HG02885 (cell line): ENCODE results near the gene DNAH8.
"Not testable (repeated sequence)": the region's sequence is repeated elsewhere in the genome, so short reads cannot be mapped to it uniquely, and the experiment has no call there.

Experiments used
- ATAC-seq: cut with Tn5 transposase; IDR thresholded peaks from one replicate; pipeline ENCODE4 v1.9.1; 2021; ENCODE audit warnings: mild to moderate bottlenecking; ENCODE audit not compliant: unreplicated experiment, poor library complexity

The DNAH8 gene

DNA sequence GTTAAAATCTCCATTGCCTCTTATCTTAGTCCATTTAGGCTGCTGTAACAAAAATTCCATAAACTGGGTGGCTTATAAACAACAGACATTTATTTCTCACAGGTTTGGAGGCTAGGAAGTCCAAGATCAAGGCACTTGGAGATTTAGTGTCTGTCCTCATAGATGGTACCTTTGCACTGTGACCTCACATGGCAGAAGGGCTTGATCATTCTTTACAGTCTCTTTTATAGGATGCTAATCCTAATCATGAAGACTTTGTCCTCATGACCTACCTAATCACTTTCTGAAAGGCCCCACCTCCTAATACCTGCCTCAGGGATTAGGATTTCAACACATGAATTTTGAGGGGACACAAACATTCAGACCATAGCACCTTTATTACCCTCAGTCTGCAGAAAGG is 18.8 kb upstream of the DNAH8 start:
- no peak for ATAC-seq

DNA sequence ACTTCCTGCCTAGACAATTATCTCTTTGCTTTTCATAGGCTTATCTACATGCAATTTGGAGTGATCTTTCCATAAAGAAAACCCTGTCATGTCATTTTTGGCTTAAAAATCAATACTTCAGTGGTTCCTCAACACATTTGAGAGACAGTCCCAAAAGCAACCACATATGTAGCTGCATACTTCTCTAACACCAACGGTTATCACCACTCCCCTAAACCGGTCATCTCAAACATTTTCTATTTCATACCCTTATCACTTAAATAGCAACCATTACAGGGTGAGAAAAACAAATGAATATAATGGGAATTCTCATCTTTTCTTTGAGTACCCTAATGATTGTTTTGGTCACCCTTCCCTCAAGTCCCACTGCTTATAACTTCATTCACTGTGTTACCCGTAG is 17.3 kb upstream of the DNAH8 start:
- ATAC-seq: no peak

DNA sequence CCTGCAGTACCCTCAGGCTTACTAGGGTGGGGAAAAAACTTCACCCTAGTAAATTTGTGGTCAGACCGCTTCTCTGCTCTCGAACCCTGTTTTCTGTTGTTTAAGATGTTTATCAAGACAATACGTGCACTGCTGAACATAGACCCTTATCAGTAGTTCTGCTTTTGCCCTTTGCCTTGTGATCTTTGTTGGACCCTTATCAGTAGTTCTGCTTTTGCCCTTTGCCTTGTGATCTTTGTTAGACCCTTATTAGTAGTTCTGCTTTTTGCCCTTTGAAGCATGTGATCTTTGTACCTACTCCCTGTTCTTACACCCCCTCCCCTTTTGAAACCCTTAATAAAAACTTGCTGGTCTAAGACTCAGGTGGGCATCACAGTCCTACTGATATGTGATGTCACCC is 15.4 kb upstream of the DNAH8 start:
- ATAC-seq: not testable (repeated sequence)

DNA sequence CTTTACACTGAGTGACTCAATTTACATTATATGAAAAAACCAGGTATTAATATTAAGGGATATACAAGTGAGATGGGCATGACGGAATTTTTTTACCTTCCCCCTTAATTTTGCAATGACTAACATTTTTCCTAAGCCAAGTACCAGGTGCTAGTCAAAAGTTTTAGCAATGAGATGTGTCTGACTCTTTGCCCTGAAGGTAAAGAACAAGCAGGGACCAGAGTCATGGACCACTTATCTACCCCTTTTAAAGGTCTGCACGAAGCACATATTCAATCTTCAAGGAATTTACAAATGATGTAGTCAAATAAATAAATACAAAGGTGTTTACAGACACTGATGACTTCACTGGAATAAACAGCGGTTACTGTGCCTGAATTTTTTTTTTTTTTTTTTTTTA is 13.6 kb upstream of the DNAH8 start:
- no peak for ATAC-seq

DNA sequence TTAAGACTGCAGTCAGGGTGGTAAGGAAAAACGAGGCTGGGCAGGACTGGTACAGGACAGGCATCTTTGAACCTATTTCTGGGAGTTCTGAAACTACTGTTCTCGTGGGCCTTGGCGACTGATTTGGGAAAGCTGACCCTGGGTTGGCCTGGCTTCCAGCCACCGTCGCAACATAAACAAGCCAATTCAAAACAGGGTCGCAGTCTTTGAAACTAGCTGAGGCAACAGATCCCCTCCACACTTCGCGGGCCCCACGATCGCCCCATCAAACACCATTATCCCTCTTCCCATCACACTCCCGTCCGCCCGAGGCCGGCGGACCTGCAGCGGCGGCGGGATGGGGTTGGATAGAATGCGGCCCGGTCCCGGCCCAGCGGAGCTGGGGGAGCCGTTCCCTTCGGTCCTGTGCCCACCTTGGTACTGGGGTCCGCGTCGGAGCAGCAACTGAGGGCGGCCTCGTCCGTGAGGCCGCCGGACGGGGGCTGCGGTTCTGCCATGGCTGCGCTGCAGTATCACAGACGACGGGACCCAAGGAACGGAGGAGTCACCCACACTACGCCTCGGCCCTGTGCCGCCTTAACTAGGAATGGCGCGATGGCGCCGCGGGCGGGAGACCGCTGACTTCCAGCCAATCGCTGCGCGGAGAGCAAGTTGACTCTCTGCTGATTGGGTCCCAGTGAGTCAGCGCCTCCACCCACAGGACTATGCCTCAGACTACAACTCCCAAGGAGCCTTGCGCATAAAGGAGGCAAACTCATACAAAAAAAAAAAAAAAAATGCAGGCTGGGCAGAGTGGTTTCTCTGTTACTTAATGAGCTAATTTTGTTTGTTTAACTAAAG is 12.3 kb upstream of the DNAH8 start, which contains the start of gene GLO1:
TSS of gene GLO1 (minus strand) at position 588 of the 840 bp plus-strand sequence. CDS start at position 497, 91 bp downstream.
- ATAC-seq: peak; percentile 100

DNA sequence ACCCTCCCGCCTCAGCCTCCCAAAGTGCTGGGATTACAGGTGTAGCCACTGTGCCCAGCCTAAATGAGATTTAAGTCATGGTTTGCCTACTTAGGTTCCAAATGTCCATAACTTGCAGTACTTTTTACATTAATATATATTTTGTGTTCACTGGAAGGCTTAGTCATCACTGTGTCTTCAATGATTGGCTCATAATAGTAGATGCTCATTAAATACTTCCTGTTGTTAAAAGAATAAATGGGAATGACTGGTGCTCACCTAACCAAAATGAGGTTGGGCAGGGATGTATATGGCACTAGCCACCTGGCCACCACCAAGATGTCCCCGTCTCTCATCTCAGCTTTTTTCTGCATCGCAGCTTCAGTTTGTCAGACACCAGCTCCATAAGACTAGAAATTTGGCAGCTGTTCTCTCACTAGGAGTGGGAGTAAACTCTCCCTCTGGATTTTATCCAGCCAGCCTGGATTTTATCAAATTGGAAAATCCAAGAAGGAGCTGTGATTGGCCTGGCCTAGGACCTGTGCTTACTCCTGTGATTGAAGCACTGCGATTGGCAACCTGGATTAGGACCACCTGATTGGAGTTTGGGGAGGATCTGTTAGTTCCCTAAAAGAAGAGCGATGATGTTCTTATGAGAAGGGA is 11.0 kb upstream of the DNAH8 start:
- ATAC-seq: no peak

DNA sequence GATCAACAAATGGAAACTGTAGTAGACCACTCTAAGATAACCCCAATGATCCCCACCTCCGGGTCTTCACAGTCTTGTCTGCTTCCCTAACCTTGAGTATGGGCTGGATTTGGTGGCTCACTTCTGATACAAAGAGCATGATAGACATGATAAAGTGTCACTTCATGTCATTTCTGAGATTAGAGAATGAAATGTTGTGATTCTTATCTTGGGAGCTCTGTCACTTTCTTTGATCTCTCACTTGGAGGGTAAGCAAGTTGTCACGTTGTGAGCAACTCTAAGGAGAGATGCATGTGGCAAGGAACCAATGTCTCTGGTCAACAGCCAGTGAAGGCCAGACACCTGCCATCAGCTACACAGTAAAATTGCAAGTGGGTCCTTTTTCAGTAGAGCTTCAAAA is 9.2 kb upstream of the DNAH8 start:
- ATAC-seq: no peak

DNA sequence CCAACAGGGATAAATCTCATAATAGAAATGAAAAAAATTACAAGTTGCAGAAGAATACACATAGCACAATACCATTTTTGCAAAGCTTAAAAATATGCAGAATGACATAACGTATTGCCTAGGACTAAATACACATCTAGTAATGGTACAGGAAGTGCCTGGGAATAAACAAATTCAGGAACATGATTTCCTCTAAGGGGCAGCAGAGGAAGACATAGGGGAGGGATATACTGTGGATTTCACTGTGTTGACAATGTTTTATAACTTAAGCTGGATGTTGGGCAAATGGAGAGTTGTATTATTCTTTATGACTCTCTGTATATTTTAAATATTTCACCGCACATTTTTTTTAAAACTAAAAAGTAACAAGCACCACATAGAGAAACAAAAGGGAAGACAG is 6.6 kb upstream of the DNAH8 start:
- no peak for ATAC-seq

DNA sequence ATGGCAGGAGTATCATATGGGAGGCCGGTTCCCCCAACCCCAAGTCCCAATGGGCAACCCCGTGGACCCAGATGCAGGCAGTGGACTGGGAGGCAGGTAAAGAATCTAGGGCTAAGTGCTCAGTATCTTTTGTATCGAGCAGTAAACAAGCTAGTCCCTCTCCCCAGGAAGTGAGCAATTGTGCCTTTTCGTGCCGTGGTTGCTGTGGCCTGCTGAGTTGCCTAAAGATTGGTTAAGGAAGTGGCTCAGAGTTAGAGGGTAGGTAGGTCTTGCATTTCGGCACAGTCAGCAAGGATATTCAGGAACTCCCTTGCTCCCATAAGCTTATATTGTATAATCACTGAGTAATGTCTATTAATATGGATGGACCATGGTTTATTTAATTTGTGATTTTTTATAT is 1.3 kb upstream of the DNAH8 start:
- ATAC-seq: no peak

DNA sequence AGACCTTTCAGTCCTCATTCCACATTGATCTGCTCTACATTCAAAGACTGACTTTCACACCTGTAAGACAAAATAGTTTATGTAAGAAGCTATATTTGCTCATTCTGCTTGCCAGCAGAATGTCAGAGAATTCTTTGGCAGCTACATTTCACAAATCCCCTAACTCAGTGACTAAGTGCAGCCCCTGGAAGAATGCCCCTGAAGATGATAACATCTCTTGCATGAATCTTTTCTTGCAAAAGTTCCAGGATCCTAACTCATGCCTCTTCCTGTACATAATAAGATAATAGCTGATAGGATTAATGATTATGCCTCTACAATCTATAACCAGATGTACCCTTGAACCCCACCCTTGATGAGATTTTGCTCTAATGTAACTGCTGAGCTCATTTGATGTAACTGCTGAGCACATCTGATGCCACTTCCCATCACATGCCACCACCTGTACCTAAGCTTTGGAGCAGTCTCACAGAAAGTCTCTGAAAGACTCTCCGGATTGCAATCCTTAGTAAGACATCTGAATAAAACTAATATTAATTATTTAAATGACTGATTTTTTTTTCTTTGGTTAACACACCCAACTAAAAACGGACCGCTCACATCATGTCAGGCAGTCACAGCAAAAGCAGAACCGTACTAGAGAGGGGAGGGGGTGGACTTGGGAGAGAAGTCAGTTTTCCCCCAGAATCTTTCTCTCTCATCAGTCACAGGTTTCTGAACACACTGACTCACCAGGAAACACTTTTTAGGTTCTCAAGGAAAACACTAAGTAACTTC is 684 bp upstream of the DNAH8 start:
- ATAC-seq: no peak

DNA sequence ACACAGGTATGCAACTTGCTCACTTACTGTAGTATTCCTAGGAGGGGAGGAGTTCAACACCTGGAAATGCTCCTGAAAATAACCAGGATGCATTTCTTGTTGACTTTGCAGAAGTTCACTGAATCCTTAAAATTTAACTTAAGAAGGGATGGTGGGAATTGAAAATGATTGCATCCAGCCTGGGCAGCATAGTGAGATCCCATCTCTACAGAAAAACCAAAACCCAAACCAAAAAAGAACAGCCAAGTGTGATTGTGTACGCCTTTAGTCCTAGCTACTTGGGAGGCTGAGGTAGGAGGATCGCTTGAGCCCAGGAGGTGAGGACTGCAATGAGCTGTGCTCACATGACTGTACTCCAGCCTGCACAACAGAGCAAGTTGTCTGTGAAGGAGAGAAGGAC is 1.7 kb downstream of the DNAH8 start:
- ATAC-seq: no peak

DNA sequence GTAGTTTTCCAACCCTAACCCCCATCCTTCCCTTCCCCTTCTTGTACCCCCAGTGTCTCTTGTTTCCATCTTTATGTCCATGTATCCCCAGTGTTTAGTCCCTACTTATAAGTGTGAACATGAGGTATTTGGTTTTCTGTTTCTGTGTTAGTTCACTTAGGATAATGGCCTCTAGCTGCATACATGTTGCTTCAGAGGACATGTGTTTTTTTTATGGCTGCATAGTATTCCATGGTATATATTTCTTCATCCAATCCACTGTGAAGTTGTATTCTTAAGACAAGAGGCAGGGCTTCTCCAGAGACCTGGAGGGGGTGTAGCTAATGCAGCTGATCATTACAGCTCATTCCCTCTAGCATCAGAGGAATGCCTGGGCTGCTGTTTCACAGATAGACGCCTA is 4.2 kb downstream of the DNAH8 start:
- no peak for ATAC-seq

DNA sequence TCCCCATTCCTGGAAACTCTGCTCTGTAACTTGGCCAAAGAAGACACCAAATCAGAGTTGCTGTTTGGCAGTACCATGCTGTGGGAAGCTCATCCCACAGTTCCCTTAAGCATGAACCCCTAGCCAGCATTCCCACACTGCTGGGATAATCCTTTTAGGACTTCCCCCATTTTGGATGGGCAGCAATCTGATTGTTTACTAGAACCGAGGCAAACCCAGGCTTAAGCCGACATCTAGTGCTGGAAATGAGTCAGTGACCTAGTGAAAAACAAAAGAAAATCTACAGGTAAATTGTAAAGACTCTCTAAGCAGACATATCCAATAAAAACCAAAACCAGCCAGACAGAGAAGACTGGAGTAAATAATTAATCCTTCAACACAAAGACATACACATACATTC is 5.2 kb downstream of the DNAH8 start:
- no peak for ATAC-seq

DNA sequence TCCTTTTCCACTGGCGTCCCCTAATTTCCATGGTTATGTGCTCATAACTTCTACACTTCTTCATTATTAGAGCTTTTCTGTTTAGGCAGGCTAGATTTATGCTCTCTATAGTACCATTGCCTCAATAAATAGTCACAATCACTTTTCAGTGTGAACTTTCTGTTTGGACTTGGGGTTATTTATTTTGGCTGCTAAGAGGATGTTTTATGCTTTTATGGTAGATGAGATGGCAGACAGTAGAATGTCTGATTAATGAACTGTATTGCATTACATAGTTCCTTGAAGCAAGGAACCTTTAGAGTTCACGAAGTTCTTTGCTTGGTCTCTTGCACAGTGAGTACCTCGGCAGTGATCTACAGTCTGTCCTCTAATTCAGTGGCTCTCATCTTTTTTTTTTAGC is 6.9 kb downstream of the DNAH8 start:
- no peak for ATAC-seq

DNA sequence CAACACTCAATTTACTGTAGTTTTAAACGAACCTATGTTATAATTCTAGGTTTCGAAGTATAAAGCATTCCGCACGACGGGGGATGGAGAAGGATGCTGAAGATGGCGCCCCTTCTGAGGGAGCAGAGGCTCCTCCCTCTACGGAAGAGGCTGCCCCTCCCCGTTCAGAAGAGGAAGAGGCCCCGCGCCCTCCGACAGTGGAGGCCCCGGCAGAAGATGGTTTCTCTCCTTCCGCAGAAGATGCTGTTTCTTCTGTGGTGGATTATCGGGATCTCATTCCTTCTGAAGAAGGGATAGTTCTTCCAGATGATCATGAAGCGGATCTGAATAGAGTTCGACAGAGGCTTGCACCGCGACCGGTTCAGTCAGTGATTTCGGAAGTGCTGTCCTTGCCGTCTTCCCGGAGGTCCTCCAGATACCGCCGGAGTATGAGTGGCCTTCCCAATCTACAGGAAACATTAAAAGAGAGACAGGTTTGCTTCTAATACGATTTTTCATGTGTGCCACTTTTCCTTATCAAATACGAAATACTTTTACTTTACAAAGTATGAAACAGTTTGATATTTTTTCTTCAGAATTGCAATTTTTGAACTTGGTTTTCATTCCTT is 7.7 kb downstream of the DNAH8 start:
- ATAC-seq: no peak

DNA sequence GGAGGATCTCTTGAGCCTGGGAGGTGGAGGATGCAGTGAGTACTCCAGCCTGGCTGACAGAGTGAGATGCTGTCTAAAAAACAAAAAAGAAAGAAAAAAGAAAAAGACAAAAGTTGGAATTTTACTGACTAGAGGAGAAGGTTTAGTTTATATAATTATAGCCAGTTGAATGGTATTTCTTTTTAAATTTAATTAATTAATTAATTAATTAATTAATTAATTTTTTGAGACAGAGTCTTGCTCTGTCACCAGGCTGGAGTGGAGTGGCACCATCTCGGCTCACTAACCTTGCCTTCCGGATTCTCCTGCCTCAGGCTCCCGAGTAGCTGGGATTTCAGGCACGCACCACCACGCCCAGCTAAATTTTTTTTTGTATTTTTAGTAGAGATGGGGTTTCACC is 8.7 kb downstream of the DNAH8 start:
- ATAC-seq: no peak

DNA sequence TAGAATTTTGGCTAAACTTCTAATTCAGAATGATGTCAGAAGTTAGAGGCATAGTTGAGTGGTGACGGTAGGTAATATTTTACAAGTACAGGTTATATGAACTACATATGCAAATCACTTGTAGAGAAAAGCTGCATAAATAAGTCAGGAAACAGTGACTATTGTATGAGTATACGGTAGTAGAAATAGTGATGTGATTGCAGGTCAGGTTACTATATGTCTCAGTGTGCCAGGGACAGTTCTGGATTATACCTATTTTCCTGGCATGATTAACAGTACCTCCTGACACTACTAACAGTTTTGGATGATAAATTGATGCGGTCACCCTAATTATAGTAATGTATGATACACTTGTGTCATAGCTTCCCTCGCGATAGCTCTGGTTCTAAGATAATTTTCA is 9.2 kb downstream of the DNAH8 start:
- no peak for ATAC-seq

DNA sequence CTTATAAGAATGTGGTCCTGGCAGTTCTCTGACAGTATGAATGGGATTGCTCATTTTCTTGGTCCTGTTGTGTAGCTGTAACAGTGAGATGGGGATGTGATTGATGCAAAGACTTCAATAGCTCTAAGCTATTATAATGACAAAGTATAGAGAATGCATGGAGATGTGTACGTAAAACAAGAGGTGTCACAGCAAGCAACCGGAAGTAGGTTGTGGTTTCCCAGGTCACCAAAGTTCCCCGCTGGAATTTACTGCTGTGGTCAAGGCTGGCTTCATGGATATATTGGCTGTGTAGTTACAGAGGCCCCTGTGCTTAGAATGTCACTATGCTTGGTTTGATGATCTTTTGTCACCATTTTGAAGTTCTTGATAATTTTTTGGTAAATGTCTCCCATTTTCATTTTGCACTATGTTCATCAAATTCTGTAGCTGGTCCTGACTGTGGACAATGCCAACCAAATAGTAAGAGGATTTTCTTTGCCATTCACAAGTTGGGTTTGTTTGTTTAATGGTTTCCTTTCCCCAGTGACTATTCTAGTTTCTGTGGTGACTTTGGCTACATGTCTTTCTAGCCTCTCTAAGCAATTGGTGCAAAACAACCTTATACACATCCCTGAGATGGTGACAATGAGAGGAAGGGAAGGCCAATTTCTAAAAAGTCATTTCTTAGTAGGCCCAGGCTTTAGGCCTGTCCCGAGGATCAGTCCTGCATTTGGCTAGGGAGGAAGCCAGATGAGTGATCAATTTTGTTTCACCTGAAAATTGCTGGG is 10.5 kb downstream of the DNAH8 start:
- ATAC-seq: no peak

DNA sequence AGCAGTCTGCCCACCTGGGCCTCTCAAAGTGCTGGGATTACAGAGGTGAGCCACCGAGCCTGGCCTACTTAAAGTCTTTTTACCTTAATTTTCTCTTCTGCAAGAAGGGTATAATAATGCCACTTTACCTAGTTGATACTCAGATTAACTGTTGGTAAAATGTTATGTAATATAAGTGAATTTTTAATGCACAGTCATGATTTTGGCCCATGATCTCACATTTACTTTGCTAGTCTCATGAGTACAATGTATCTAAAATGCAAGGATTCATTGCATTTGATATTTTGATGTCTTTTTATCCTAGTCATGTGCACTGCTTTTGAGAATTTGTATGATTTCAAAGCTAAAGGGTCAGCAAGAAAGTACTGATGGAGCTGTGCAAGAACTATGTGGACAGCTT is 13.1 kb downstream of the DNAH8 start:
- ATAC-seq: no peak
